HEK293 (cell line): Measurements from ENCODE around the gene TPP2.

Experiments used
- FEZF1 ChIP-seq: fragments of 450-650 bp; formaldehyde crosslinking; IDR thresholded peaks from 2 replicates; pipeline ENCODE4 v1.5.1; 2016; ENCODE audit warnings: missing biosample characterization, missing genetic modification characterization
- KLF10 ChIP-seq: fragments of 450-650 bp; IDR thresholded peaks from 2 replicates; pipeline ENCODE4 v1.5.1; 2018; ENCODE audit warnings: missing biosample characterization, mild to moderate bottlenecking, missing genetic modification characterization
- MEIS1 ChIP-seq: sonication (generic); formaldehyde crosslinking; IDR thresholded peaks from 2 replicates; pipeline ENCODE4 v1.8.1; 2022; ENCODE audit warnings: missing genetic modification reagents, mild to moderate bottlenecking, borderline replicate concordance
- REST ChIP-seq: fragments of 450-650 bp; formaldehyde crosslinking; IDR thresholded peaks from 2 replicates; pipeline ENCODE4 v1.5.1; 2016; ENCODE audit warnings: missing biosample characterization, missing genetic modification characterization
- SETDB1 ChIP-seq: IDR thresholded peaks from one replicate; pipeline ENCODE4 v1.6.1; 2017; ENCODE audit warnings: mild to moderate bottlenecking, low read length, moderate library complexity, mixed read lengths; ENCODE audit not compliant: insufficient read length
- ZBTB1 ChIP-seq: fragments of 450-650 bp; formaldehyde crosslinking; IDR thresholded peaks from 2 replicates; pipeline ENCODE4 v1.5.1; 2016; ENCODE audit warnings: missing biosample characterization, missing genetic modification characterization
- ZFHX2 ChIP-seq: fragments of 450-650 bp; formaldehyde crosslinking; conservative IDR thresholded peaks from 2 replicates; pipeline ENCODE4 v1.5.1; 2016; ENCODE audit warnings: missing biosample characterization, missing genetic modification characterization
- ZNF114 ChIP-seq: fragments of 450-650 bp; formaldehyde crosslinking; IDR thresholded peaks from 2 replicates; pipeline ENCODE4 v1.5.0; 2017; ENCODE audit warnings: missing biosample characterization, missing genetic modification characterization
- ZNF146 ChIP-seq: fragments of 450-650 bp; formaldehyde crosslinking; IDR thresholded peaks from 2 replicates; pipeline ENCODE4 v1.5.1; 2016; ENCODE audit warnings: missing biosample characterization, missing genetic modification characterization
- ZNF174 ChIP-seq: fragments of 450-650 bp; formaldehyde crosslinking; IDR thresholded peaks from 2 replicates; pipeline ENCODE4 v1.5.0; 2017; ENCODE audit warnings: missing biosample characterization, mild to moderate bottlenecking, missing genetic modification characterization
- ZNF266 ChIP-seq: fragments of 450-650 bp; formaldehyde crosslinking; IDR thresholded peaks from 2 replicates; pipeline ENCODE4 v1.5.1; 2016; ENCODE audit warnings: missing biosample characterization, missing genetic modification characterization, low read depth
- ZNF292 ChIP-seq: fragments of 450-650 bp; formaldehyde crosslinking; IDR thresholded peaks from 2 replicates; pipeline ENCODE4 v1.5.1; 2016; ENCODE audit warnings: low read depth, missing biosample characterization, missing genetic modification characterization, borderline replicate concordance
- ZNF341 ChIP-seq: fragments of 450-650 bp; formaldehyde crosslinking; IDR thresholded peaks from 2 replicates; pipeline ENCODE4; 2016; ENCODE audit warnings: low read depth, missing biosample characterization, missing genetic modification characterization
- ZNF366 ChIP-seq: fragments of 450-650 bp; formaldehyde crosslinking; conservative IDR thresholded peaks from 2 replicates; pipeline ENCODE4 v1.5.1; 2016; ENCODE audit warnings: missing biosample characterization, missing genetic modification characterization
- ZNF521 ChIP-seq: fragments of 450-650 bp; formaldehyde crosslinking; IDR thresholded peaks from 2 replicates; pipeline ENCODE4 v1.5.1; 2017; ENCODE audit warnings: missing biosample characterization, mild to moderate bottlenecking, missing genetic modification characterization
- ZNF571 ChIP-seq: fragments of 450-650 bp; formaldehyde crosslinking; IDR thresholded peaks from 2 replicates; pipeline ENCODE4 v1.5.0; 2017; ENCODE audit warnings: missing biosample characterization, missing genetic modification characterization
- ZNF624 ChIP-seq: fragments of 450-650 bp; formaldehyde crosslinking; IDR thresholded peaks from 2 replicates; pipeline ENCODE4 v1.5.1; 2017; ENCODE audit warnings: missing biosample characterization, missing genetic modification characterization
- ZNF658 ChIP-seq: fragments of 450-650 bp; formaldehyde crosslinking; IDR thresholded peaks from 2 replicates; pipeline ENCODE4; 2016; ENCODE audit warnings: missing biosample characterization, missing genetic modification characterization
- ZNF664 ChIP-seq: fragments of 450-650 bp; formaldehyde crosslinking; IDR thresholded peaks from 2 replicates; pipeline ENCODE4 v1.5.1; 2016; ENCODE audit warnings: missing biosample characterization, missing genetic modification characterization
- ZNF776 ChIP-seq: fragments of 450-650 bp; formaldehyde crosslinking; IDR thresholded peaks from 2 replicates; pipeline ENCODE4 v1.5.0; 2017; ENCODE audit warnings: missing biosample characterization, missing genetic modification characterization, borderline replicate concordance
- ZNF830 ChIP-seq: fragments of 450-650 bp; IDR thresholded peaks from 2 replicates; pipeline ENCODE4 v1.5.0; 2018; ENCODE audit warnings: missing biosample characterization, missing genetic modification characterization, low read depth, mild to moderate bottlenecking, moderate library complexity
- TF ChIP-seq, protein P1 (sequence below): fragments of 450-650 bp; formaldehyde crosslinking; IDR thresholded peaks from 2 replicates; pipeline ENCODE4 v1.5.1; 2016; ENCODE audit warnings: missing biosample characterization, missing genetic modification characterization
- TF ChIP-seq, protein P2 (sequence below): fragments of 450-650 bp; formaldehyde crosslinking; IDR thresholded peaks from 2 replicates; pipeline ENCODE4 v1.5.1; 2017; ENCODE audit warnings: missing biosample characterization, missing genetic modification characterization
- TF ChIP-seq, protein P3 (sequence below): fragments of 450-650 bp; formaldehyde crosslinking; IDR thresholded peaks from 2 replicates; pipeline ENCODE4 v1.5.1; 2016; ENCODE audit warnings: missing biosample characterization, missing genetic modification characterization, low read depth
- TF ChIP-seq, protein P4 (sequence below): fragments of 450-650 bp; formaldehyde crosslinking; IDR thresholded peaks from 2 replicates; pipeline ENCODE4 v1.5.1; 2016; ENCODE audit warnings: missing biosample characterization, missing genetic modification characterization
- TF ChIP-seq, protein P5 (sequence below): fragments of 450-650 bp; formaldehyde crosslinking; IDR thresholded peaks from 2 replicates; pipeline ENCODE4 v1.5.1; 2016; ENCODE audit warnings: missing biosample characterization, missing genetic modification characterization

The TPP2 gene

GRCh38 chr13:102596147-102597028 is at the start of gene TPP2 (continued):
- no peak for TF ChIP-seq REST (tag by site-specific recombination)
- no peak for TF ChIP-seq ZNF664 (tag by site-specific recombination)
- no peak for TF ChIP-seq ZNF830
- TF ChIP-seq, protein P1, sequence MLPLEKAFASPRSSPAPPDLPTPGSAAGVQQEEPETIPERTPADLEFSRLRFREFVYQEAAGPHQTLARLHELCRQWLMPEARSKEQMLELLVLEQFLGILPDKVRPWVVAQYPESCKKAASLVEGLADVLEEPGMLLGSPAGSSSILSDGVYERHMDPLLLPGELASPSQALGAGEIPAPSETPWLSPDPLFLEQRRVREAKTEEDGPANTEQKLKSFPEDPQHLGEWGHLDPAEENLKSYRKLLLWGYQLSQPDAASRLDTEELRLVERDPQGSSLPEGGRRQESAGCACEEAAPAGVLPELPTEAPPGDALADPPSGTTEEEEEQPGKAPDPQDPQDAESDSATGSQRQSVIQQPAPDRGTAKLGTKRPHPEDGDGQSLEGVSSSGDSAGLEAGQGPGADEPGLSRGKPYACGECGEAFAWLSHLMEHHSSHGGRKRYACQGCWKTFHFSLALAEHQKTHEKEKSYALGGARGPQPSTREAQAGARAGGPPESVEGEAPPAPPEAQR (tag by site-specific recombination): no peak
- TF ChIP-seq ZNF571: no peak
- TF ChIP-seq ZNF521 (tag by site-specific recombination): no peak
- peak; percentile 63 for TF ChIP-seq ZFHX2 (tag by site-specific recombination)
- no peak for TF ChIP-seq ZNF776 (tag by site-specific recombination)
- TF ChIP-seq ZNF146: no peak
- TF ChIP-seq, protein P2, sequence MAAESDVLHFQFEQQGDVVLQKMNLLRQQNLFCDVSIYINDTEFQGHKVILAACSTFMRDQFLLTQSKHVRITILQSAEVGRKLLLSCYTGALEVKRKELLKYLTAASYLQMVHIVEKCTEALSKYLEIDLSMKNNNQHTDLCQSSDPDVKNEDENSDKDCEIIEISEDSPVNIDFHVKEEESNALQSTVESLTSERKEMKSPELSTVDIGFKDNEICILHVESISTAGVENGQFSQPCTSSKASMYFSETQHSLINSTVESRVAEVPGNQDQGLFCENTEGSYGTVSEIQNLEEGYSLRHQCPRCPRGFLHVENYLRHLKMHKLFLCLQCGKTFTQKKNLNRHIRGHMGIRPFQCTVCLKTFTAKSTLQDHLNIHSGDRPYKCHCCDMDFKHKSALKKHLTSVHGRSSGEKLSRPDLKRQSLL (tag by site-specific recombination): no peak
- no peak for TF ChIP-seq ZNF266 (tag by site-specific recombination)
- no peak for TF ChIP-seq ZBTB1 (tag by site-specific recombination)
- 0 out of 2 replicates have a peak, but pooled peaks have one; percentile 34 for TF ChIP-seq ZNF366 (tag by site-specific recombination)
- peak; percentile 78 for TF ChIP-seq FEZF1 (tag by site-specific recombination)
- TF ChIP-seq MEIS1 (CRISPR knock-in tag): no peak
- TF ChIP-seq ZNF658 (tag by site-specific recombination): no peak
- TF ChIP-seq, protein P3, sequence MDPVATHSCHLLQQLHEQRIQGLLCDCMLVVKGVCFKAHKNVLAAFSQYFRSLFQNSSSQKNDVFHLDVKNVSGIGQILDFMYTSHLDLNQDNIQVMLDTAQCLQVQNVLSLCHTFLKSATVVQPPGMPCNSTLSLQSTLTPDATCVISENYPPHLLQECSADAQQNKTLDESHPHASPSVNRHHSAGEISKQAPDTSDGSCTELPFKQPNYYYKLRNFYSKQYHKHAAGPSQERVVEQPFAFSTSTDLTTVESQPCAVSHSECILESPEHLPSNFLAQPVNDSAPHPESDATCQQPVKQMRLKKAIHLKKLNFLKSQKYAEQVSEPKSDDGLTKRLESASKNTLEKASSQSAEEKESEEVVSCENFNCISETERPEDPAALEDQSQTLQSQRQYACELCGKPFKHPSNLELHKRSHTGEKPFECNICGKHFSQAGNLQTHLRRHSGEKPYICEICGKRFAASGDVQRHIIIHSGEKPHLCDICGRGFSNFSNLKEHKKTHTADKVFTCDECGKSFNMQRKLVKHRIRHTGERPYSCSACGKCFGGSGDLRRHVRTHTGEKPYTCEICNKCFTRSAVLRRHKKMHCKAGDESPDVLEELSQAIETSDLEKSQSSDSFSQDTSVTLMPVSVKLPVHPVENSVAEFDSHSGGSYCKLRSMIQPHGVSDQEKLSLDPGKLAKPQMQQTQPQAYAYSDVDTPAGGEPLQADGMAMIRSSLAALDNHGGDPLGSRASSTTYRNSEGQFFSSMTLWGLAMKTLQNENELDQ (tag by site-specific recombination): no peak
- no peak for TF ChIP-seq ZNF624 (tag by site-specific recombination)
- no peak for TF ChIP-seq ZNF114
- TF ChIP-seq, protein P4, sequence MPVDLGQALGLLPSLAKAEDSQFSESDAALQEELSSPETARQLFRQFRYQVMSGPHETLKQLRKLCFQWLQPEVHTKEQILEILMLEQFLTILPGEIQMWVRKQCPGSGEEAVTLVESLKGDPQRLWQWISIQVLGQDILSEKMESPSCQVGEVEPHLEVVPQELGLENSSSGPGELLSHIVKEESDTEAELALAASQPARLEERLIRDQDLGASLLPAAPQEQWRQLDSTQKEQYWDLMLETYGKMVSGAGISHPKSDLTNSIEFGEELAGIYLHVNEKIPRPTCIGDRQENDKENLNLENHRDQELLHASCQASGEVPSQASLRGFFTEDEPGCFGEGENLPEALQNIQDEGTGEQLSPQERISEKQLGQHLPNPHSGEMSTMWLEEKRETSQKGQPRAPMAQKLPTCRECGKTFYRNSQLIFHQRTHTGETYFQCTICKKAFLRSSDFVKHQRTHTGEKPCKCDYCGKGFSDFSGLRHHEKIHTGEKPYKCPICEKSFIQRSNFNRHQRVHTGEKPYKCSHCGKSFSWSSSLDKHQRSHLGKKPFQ (tag by site-specific recombination): no peak
- TF ChIP-seq SETDB1: no peak
- TF ChIP-seq, protein P5, sequence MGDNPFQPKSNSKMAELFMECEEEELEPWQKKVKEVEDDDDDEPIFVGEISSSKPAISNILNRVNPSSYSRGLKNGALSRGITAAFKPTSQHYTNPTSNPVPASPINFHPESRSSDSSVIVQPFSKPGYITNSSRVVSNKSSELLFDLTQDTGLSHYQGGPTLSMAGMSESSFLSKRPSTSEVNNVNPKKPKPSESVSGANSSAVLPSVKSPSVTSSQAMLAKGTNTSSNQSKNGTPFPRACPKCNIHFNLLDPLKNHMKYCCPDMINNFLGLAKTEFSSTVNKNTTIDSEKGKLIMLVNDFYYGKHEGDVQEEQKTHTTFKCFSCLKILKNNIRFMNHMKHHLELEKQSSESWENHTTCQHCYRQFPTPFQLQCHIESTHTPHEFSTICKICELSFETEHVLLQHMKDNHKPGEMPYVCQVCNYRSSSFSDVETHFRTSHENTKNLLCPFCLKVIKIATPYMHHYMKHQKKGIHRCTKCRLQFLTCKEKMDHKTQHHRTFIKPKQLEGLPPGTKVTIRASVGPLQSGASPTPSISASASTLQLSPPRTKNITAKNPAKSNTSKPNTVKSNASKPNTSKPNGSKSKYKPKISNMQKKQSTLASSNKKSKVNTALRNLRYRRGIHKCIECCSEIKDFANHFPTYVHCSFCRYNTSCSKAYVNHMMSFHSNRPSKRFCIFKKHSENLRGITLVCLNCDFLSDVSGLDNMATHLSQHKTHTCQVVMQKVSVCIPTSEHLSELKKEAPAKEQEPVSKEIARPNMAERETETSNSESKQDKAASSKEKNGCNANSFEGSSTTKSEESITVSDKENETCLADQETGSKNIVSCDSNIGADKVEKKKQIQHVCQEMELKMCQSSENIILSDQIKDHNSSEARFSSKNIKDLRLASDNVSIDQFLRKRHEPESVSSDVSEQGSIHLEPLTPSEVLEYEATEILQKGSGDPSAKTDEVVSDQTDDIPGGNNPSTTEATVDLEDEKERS (tag by site-specific recombination): no peak
- TF ChIP-seq ZNF174 (tag by site-specific recombination): no peak
- peak; percentile 41 for TF ChIP-seq ZNF341
- TF ChIP-seq KLF10 (tag by site-specific recombination): peak; percentile 36; the same call in 1 of the 2 replicates
- no peak for TF ChIP-seq ZNF292
